Endothelial cell of umbilical vein (primary cell): ENCODE measurements around the gene MAN2A1. TPM values are rescaled to one million over a fixed set of nuclear protein-coding genes. Genes with fewer than 3 reads are reported as not detected.

Source experiments
- BruUV-seq: library from RNA; stranded (reverse); fragments of 400-500 nt; replicated peaks from 2 replicates; lab custom pipeline; 2021; lab: Mats Ljungman, UMichigan
- CTCF ChIA-PET: fragments of 300-600, 350-600 bp; sonication (Branson Sonifier 250); formaldehyde crosslinking; loops from one replicate; lab custom pipeline; 2021; ENCODE audit warnings: antibody characterized with exemption, inconsistent platforms; lab: Charles Lee
- POLR2A ChIA-PET: fragments of 300-600, 350-600 bp; sonication (Branson Sonifier 250); formaldehyde crosslinking; loops from one replicate; lab custom pipeline; 2021; ENCODE audit warnings: antibody characterized with exemption, inconsistent platforms; lab: Charles Lee
- DNase-seq: peaks from one replicate; pipeline ENCODE4 v3.0.0-alpha.2; 2011; ENCODE audit warnings: low read depth, low spot score
- FAIRE-seq: peaks from 2 replicates; lab custom pipeline; 2011; peaks lifted over from hg19 to GRCh38; lab: Jason Lieb, UNC
- H2AFZ ChIP-seq: 2 replicates; pipeline ENCODE4 v1.6.0; 2012; ENCODE audit warnings: low read depth, low read length, control low read depth, inconsistent platforms
- H3K27ac ChIP-seq: 2 replicates; pipeline ENCODE4 v1.5.1; 2011; ENCODE audit warnings: low read depth, mild to moderate bottlenecking, control low read depth, low read length, moderate library complexity; ENCODE audit not compliant: insufficient read depth
- H3K27me3 ChIP-seq, 2 experiments: 2 replicates each; pipeline versions ENCODE4 v1.6.0 to v1.6.1; 2011; ENCODE audit warnings: low read length in 2 of 2, mixed read lengths in 1 of 2; ENCODE audit not compliant: control insufficient read depth in 2 of 2, insufficient read depth in 2 of 2
- H3K36me3 ChIP-seq, 2 experiments: 2 replicates in 1 of 2; 3 replicates in 1 of 2; pipeline ENCODE4 v1.5.1; 2011; ENCODE audit warnings: low read length in 2 of 2, mild to moderate bottlenecking in 1 of 2, moderate library complexity in 1 of 2; ENCODE audit not compliant: control insufficient read depth in 2 of 2, insufficient read depth in 2 of 2; ENCODE audit errors: extremely low read depth in 1 of 2
- H3K4me1 ChIP-seq: 3 replicates; pipeline ENCODE4 v1.5.1; 2011; ENCODE audit warnings: mild to moderate bottlenecking, low read length; ENCODE audit not compliant: control insufficient read depth, insufficient read depth; ENCODE audit errors: extremely low read depth
- H3K4me2 ChIP-seq: 2 replicates; pipeline ENCODE4 v1.6.1; 2011; ENCODE audit warnings: low read length, control low read depth, mixed read lengths; ENCODE audit not compliant: insufficient read depth
- H3K4me3 ChIP-seq, 3 experiments: fragments of 200-600 bp in 1 of 3; sonication (generic), shearing (Covaris generic) in 1 of 3; replicated peaks in 1 of 3; 2 replicates each; pipeline ENCODE4 v1.5.1; 2011 to 2016; ENCODE audit warnings: control low read depth in 3 of 3, low read length in 3 of 3, mild to moderate bottlenecking in 2 of 3, inconsistent platforms in 1 of 3, low read depth in 1 of 3, moderate library complexity in 1 of 3; ENCODE audit not compliant: insufficient read depth in 1 of 3
- H3K79me2 ChIP-seq: 2 replicates; pipeline ENCODE4 v1.6.0; 2012; ENCODE audit warnings: low read length, inconsistent platforms; ENCODE audit not compliant: control insufficient read depth, insufficient read depth
- H3K9ac ChIP-seq: replicated peaks from 2 replicates; pipeline ENCODE3; 2011; ENCODE audit warnings: low read length, control low read depth; ENCODE audit not compliant: insufficient read depth; ENCODE audit errors: extremely low read depth
- H3K9me1 ChIP-seq: replicated peaks from 3 replicates; pipeline ENCODE4 v1.6.0; 2011; ENCODE audit warnings: mild to moderate bottlenecking, low read length; ENCODE audit not compliant: control insufficient read depth, insufficient read depth; ENCODE audit errors: extremely low read depth
- H3K9me3 ChIP-seq: replicated peaks from 2 replicates; pipeline ENCODE4 v1.5.1; 2012; ENCODE audit warnings: low read length, inconsistent platforms; ENCODE audit not compliant: control insufficient read depth, insufficient read depth
- H4K20me1 ChIP-seq: replicated peaks from 2 replicates; pipeline ENCODE3; 2011; ENCODE audit warnings: mild to moderate bottlenecking, low read length; ENCODE audit not compliant: control insufficient read depth, insufficient read depth; ENCODE audit errors: extremely low read depth
- EZH2 ChIP-seq: IDR thresholded peaks from 2 replicates; pipeline ENCODE4 v1.6.1; 2012; ENCODE audit warnings: borderline replicate concordance, low read depth, mild to moderate bottlenecking, moderate library complexity, low read length, inconsistent platforms; ENCODE audit not compliant: severe bottlenecking
- FOS ChIP-seq: IDR thresholded peaks from 2 replicates; pipeline ENCODE4 v1.6.1; 2011; ENCODE audit warnings: mild to moderate bottlenecking, low read length, moderate library complexity, borderline replicate concordance; ENCODE audit not compliant: insufficient read depth
- GATA2 ChIP-seq: IDR thresholded peaks from 2 replicates; pipeline ENCODE4 v1.7.0; 2011; ENCODE audit warnings: low read depth, mild to moderate bottlenecking, moderate library complexity, mixed read lengths, low read length; ENCODE audit not compliant: insufficient read length, insufficient read depth
- JUN ChIP-seq: IDR thresholded peaks from 2 replicates; pipeline ENCODE4 v1.6.1; 2011; ENCODE audit warnings: borderline replicate concordance, low read depth; ENCODE audit not compliant: insufficient read length, insufficient read depth
- MYC ChIP-seq: IDR thresholded peaks from one replicate; pipeline ENCODE4 v1.6.1; 2011; ENCODE audit warnings: mild to moderate bottlenecking, low read depth, low read length
- POLR2A ChIP-seq: IDR thresholded peaks from 2 replicates; pipeline ENCODE4 v1.6.1; 2012; ENCODE audit warnings: low read depth, mild to moderate bottlenecking, control low read depth, low read length
- POLR2AphosphoS5 ChIP-seq: IDR thresholded peaks from 2 replicates; pipeline ENCODE4 v1.6.1; 2012; ENCODE audit warnings: low read depth, mild to moderate bottlenecking, control low read depth, low read length, moderate library complexity; ENCODE audit not compliant: insufficient read depth
- dilution Hi-C: fragments of 300-500 bp; cut with MboI; formaldehyde crosslinking; loops from one replicate; pipeline ENCODE4 v1.15.0; 2019; ENCODE audit warnings: low sequenced_read_pairs; ENCODE audit not compliant: extremely low pct_ligation_motif_present
- intact Hi-C: fragments of 100-400 bp; cut with micrococcal nuclease; formaldehyde crosslinking; loops from one replicate; pipeline ENCODE4 v1.10.0; 2022
- polyA plus RNA-seq, 4 experiments: library from polyadenylated mRNA; depleted of rRNA in 3 of 4; stranded (reverse) in 3 of 4; unstranded in 1 of 4; fragments of >200 nt; gene quantifications; 2 replicates each; pipeline versions ENCODE4 v1.2.1 to v1.2.3, GENCODE V29; 2011 to 2012; ENCODE audit warnings: missing spikeins in 1 of 4
- total RNA-seq: library from RNA; stranded (reverse); gene quantifications from 2 replicates; pipeline ENCODE4 v1.2.3, GENCODE V29; 2021
- TF ChIP-seq, protein P1 (sequence below): IDR thresholded peaks from 2 replicates; pipeline ENCODE4 v1.6.1; 2011; ENCODE audit not compliant: insufficient read depth, insufficient read length
- TF ChIP-seq, protein P2 (sequence below), 2 donors: IDR thresholded peaks; 1 replicate in 1 of 2; 2 replicates in 1 of 2; pipeline ENCODE4 v1.5.1; 2011; ENCODE audit warnings: low read length in 2 of 2, mild to moderate bottlenecking in 2 of 2, moderate library complexity in 2 of 2, control low read depth in 1 of 2, inconsistent platforms in 1 of 2, low read depth in 1 of 2; ENCODE audit not compliant: insufficient read depth in 1 of 2; ENCODE audit errors: extremely low read depth in 1 of 2

Gene MAN2A1
- total and polyA plus RNA-seq, 2 donors (not counting 3 experiments of a cell fraction or from before 2014, with no cell fraction given), result 20.8 to 54.8 TPM

DNA sequence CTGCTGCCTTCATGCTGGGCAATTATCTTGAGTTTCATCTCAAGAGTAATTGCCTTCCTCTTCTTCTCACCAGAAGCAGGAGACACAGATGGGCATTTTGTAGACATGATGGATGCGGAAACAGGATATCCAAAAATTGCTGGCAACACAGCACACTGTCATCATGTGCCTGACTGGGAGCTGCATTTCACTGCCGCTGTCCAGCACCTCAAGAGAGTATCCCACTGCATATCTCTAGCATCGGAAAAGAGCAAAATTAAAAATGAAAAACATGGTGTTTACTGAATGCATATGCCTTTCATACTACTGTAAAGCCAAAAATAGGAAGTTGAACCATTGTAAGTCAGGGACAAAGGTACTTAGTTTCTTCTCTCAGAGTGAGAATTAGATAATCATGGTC, 210.7 kb downstream of the MAN2A1 start:
- H3K4me1 ChIP-seq, result no peaks in the 10 kb centered on the region
- no peak overlapping the region for H3K4me3 ChIP-seq
- H3K9ac ChIP-seq, result no peak overlapping the region
- no peak overlapping the region for H3K4me2 ChIP-seq
- H2AFZ ChIP-seq, result no peak overlapping the region
- peaks cover 0 to 5% of the 10 kb centered on the region in 2 experiments for H3K27me3 ChIP-seq
- dilution Hi-C loops, result no loop called here
- no peaks in the 10 kb centered on the region for H3K79me2 ChIP-seq
- no peak for DNase-seq
- H3K9me3 ChIP-seq, result no peaks in the 10 kb centered on the region
- no peak for FAIRE-seq
- BruUV-seq, result no TSS peak
- ChIA-PET CTCF (no interaction called here), POLR2A (no interaction called here)
- H3K36me3 ChIP-seq, result no peaks in the 10 kb centered on the region
- H3K27ac ChIP-seq, result no peak overlapping the region
- no peaks in the 10 kb centered on the region for H3K9me1 ChIP-seq
- intact Hi-C loops, result no loop called here
- no peak for TF ChIP-seq POLR2A
- no peak for TF ChIP-seq MYC
- TF ChIP-seq, protein P1, sequence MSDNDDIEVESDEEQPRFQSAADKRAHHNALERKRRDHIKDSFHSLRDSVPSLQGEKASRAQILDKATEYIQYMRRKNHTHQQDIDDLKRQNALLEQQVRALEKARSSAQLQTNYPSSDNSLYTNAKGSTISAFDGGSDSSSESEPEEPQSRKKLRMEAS, result no peak
- no peak for TF ChIP-seq GATA2
- no peak for TF ChIP-seq FOS
- no peak for TF ChIP-seq POLR2AphosphoS5
- TF ChIP-seq, protein P2, sequence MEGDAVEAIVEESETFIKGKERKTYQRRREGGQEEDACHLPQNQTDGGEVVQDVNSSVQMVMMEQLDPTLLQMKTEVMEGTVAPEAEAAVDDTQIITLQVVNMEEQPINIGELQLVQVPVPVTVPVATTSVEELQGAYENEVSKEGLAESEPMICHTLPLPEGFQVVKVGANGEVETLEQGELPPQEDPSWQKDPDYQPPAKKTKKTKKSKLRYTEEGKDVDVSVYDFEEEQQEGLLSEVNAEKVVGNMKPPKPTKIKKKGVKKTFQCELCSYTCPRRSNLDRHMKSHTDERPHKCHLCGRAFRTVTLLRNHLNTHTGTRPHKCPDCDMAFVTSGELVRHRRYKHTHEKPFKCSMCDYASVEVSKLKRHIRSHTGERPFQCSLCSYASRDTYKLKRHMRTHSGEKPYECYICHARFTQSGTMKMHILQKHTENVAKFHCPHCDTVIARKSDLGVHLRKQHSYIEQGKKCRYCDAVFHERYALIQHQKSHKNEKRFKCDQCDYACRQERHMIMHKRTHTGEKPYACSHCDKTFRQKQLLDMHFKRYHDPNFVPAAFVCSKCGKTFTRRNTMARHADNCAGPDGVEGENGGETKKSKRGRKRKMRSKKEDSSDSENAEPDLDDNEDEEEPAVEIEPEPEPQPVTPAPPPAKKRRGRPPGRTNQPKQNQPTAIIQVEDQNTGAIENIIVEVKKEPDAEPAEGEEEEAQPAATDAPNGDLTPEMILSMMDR (IDR thresholded peaks at IDR 0.05; ENCODE audit: extremely low read depth in 1 of 2, insufficient read depth in 1 of 2, low read depth in 1 of 2, low read length in 2 of 2), result no peak
- no peak for TF ChIP-seq EZH2
- TF ChIP-seq JUN, result no peak
- H4K20me1 ChIP-seq, result no peaks in the 10 kb centered on the region
